ENCODE measurements around the gene COX7C. TPM values are rescaled to one million over a fixed set of nuclear protein-coding genes. Genes with fewer than 3 reads are reported as not detected.

The COX7C gene
- total RNA-seq, 1 experiment from 2014 or later = 685 TPM

- Histone ChIP-seq H3K9me3 (ENCODE audit: low read depth, low read length, poor library complexity, severe bottlenecking) (no peaks in the 10 kb centered on the region), H3K4me3 (ENCODE audit: low read depth, low read length, poor library complexity, severe bottlenecking) (no peak overlapping the region), H3K27me3 (replicated peaks; ENCODE audit: insufficient read depth, low read depth, low read length, poor library complexity) (no peaks in the 10 kb centered on the region), H3K27ac (ENCODE audit: low read depth, low read length, poor library complexity, severe bottlenecking) (no peak overlapping the region), H3K4me1 (ENCODE audit: insufficient read depth, low read length, poor library complexity, severe bottlenecking) (no peaks in the 10 kb centered on the region), H3K36me3 (ENCODE audit: insufficient read depth, low read length, poor library complexity, severe bottlenecking) (no peaks in the 10 kb centered on the region)
- BruUV-seq (replicated peaks) = no TSS peak
- intact Hi-C loops (cut with micrococcal nuclease; ENCODE audit: unreplicated experiment) = no loop called here
- POLR2A ChIA-PET (ENCODE audit: low non-redundant PET) = no interaction called here
- no peak for DNase-seq (ENCODE audit: low spot score)
- TF ChIP-seq EZH2 (IDR thresholded peaks at IDR 0.05; ENCODE audit: borderline replicate concordance, low read depth, low read length, poor library complexity, severe bottlenecking) (no peak), CTCF (conservative IDR thresholded peaks at IDR 0.05; ENCODE audit: low read depth, low read length) (no peak)
- CTCF ChIA-PET = no interaction called here
These were observed 44.8 kb upstream of the COX7C start for GRCh38 chr5:86572825-86573517.

GRCh38 chr5:86579502-86579901, 38.2 kb upstream of the COX7C start:
- no peak overlapping the region for H3K27ac ChIP-seq (ENCODE audit: low read depth, low read length, poor library complexity, severe bottlenecking)
- no peak for DNase-seq (ENCODE audit: low spot score)
- BruUV-seq (replicated peaks) = no TSS peak
- H3K27me3 ChIP-seq (replicated peaks; ENCODE audit: insufficient read depth, low read depth, low read length, poor library complexity) = no peaks in the 10 kb centered on the region
- TF ChIP-seq EZH2 (IDR thresholded peaks at IDR 0.05; ENCODE audit: borderline replicate concordance, low read depth, low read length, poor library complexity, severe bottlenecking) (no peak), CTCF (conservative IDR thresholded peaks at IDR 0.05; ENCODE audit: low read depth, low read length) (no peak)
- ChIA-PET POLR2A (ENCODE audit: low non-redundant PET) (no interaction called here), CTCF (no interaction called here)
- intact Hi-C loops (cut with micrococcal nuclease; ENCODE audit: unreplicated experiment) = no loop called here
- H3K36me3 ChIP-seq (ENCODE audit: insufficient read depth, low read length, poor library complexity, severe bottlenecking) = no peaks in the 10 kb centered on the region
- no peaks in the 10 kb centered on the region for H3K4me1 ChIP-seq (ENCODE audit: insufficient read depth, low read length, poor library complexity, severe bottlenecking)
- H3K9me3 ChIP-seq (ENCODE audit: low read depth, low read length, poor library complexity, severe bottlenecking) = no peaks in the 10 kb centered on the region
- no peak overlapping the region for H3K4me3 ChIP-seq (ENCODE audit: low read depth, low read length, poor library complexity, severe bottlenecking)

- H3K27ac ChIP-seq (ENCODE audit: low read depth, low read length, poor library complexity, severe bottlenecking) = no peak overlapping the region
- H3K27me3 ChIP-seq (replicated peaks; ENCODE audit: insufficient read depth, low read depth, low read length, poor library complexity) = no peaks in the 10 kb centered on the region
- no peaks in the 10 kb centered on the region for H3K9me3 ChIP-seq (ENCODE audit: low read depth, low read length, poor library complexity, severe bottlenecking)
- no peaks in the 10 kb centered on the region for H3K36me3 ChIP-seq (ENCODE audit: insufficient read depth, low read length, poor library complexity, severe bottlenecking)
- intact Hi-C loops (cut with micrococcal nuclease; ENCODE audit: unreplicated experiment) = no loop called here
- no peak overlapping the region for H3K4me3 ChIP-seq (ENCODE audit: low read depth, low read length, poor library complexity, severe bottlenecking)
- POLR2A ChIA-PET (ENCODE audit: low non-redundant PET) = no interaction called here
- no TSS peak for BruUV-seq (replicated peaks)
- TF ChIP-seq EZH2 (IDR thresholded peaks at IDR 0.05; ENCODE audit: borderline replicate concordance, low read depth, low read length, poor library complexity, severe bottlenecking) (no peak), CTCF (conservative IDR thresholded peaks at IDR 0.05; ENCODE audit: low read depth, low read length) (no peak)
- CTCF ChIA-PET = no interaction called here
- no peak for DNase-seq (ENCODE audit: low spot score)
- H3K4me1 ChIP-seq (ENCODE audit: insufficient read depth, low read length, poor library complexity, severe bottlenecking) = no peaks in the 10 kb centered on the region
These were observed 21.3 kb upstream of the COX7C start for GRCh38 chr5:86596476-86596875.
